NCI-H2107 treated with DMSO at 0.1 percent for 48 hours (cell line): ENCODE measurements around the gene SNTG2.
"Not testable (repeated sequence)": the region's sequence is repeated elsewhere in the genome, so short reads cannot be mapped to it uniquely, and the experiment has no call there.

Experiments
- DNase-seq: peaks from one replicate; lab custom pipeline; 2025; ENCODE audit not compliant: unreplicated experiment; lab: John Stamatoyannopoulos, UW

Gene SNTG2

GRCh38 chr2:950080-950966 is at the start of gene SNTG2:
Gene SNTG2, plus strand, starts transcription at chr2:950849. Its CDS starts 148 bp downstream, at chr2:950997.
- no peak for DNase-seq

DNA sequence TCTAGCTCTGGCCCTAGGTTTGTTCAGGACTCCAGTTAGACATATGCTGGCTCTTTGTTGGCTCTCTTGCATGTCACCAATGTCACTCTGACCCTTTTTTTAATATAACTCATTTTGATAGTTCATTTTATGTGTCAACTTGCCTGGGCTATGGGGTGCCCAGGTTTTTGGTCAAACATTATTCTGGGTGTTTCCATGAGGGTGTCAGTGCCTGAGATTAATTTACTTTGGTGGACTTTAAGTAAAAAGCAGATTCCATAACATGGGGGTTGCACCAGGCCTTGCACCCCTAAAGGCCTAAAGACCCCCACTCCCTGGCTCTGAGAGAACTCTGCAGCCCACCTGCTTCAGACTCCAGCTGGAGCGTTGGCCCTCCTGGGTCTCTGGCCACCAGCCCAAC is 48.1 kb upstream of the SNTG2 start:
- no peak for DNase-seq

- DNase-seq: peak; percentile 59
Observed at GRCh38 chr2:903223-903900, 47.3 kb upstream of the SNTG2 start.

- DNase-seq: peak; percentile 23
Observed at GRCh38 chr2:904246-905024, 46.2 kb upstream of the SNTG2 start.

DNA sequence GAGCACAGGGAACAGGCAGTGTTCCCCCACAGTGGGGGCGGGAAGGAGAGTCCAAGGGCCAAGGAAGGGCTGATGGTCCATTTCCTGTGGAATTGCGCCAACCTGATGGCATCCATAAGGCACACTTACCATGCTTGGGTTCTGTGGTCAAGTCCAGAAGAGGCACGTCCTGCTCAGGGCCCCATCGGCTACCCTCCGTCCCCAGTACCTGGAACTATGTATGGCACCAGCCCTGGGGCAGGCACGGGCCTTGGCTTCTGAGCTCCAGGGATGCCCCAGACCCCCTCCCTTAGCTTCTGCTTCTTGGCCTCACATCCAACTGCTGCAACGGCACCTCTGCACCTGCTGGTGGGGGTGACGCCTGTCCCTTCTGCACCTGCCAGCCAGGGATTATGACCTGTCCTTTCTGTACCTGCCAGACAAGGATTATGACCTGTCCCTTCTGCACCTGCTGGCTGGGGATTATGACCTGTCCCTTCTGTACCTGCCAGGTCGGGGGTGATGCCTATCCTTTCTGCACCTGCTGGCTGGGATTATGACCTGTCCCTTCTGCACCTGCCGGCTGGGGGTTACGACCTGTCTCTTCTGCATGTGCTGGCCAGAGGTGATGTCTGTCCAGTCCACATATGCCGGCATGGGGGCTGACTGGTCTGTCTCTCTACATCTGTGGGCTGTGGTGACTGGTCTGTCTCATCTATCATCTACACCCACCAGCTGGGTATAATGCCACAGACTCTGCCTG is 45.4 kb upstream of the SNTG2 start:
- peak; percentile 41 for DNase-seq

GRCh38 chr2:905833-906140 is 44.9 kb upstream of the SNTG2 start:
- peak; percentile 58 for DNase-seq

GRCh38 chr2:907706-908105 is 42.9 kb upstream of the SNTG2 start:
- DNase-seq: no peak

GRCh38 chr2:908568-908967 is 42.1 kb upstream of the SNTG2 start:
- no peak for DNase-seq

DNA sequence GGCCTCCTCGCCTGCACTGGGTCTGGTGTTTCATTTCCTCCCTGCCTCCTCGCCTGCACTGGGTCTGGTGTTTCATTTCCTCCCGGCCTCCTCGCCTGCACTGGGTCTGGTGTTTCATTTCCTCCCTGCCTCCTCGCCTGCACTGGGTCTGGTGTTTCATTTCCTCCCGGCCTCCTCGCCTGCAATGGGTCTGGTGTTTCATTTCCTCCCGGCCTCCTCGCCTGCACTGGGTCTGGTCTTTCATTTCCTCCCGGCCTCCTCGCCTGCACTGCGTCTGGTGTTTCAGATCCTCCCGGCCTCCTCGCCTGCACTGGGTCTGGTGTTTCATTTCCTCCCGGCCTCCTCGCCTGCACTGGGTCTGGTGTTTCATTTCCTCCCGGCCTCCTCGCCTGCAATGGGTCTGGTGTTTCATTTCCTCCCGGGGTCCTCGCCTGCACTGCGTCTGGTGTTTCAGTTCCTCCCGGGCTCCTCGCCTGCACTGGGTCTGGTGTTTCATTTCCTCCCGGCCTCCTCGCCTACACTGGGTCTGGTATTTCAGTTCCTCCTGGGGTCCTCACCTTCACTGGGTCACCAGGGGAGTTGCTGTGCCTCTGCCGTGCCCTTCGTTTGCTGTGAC is 40.8 kb upstream of the SNTG2 start:
- DNase-seq: not testable (repeated sequence)

- no peak for DNase-seq
Observed at GRCh38 chr2:910698-911097, 40.0 kb upstream of the SNTG2 start.

- no peak for DNase-seq
Observed at GRCh38 chr2:915979-916378, 34.7 kb upstream of the SNTG2 start.

DNA sequence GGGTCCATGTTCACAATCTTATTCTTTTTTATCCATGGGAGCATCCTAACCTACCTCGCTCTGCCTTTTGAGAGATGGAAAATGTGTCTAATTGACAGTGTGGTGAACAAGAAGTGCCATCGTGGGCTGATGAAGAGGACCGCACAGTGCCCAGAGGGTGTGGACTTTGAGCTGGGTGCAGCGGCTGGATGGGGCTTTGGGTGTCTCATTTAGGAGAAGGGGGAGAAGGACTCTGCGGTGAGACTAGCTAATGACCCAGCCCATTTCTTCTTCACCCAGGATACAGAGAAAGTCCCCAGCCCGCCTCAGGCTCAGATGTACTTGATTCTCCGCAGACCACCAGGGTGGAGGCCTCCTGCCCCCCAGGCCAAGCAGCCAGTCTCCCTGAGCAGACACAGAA is 33.7 kb upstream of the SNTG2 start:
- DNase-seq: no peak

GRCh38 chr2:919672-920071 is 31.0 kb upstream of the SNTG2 start:
- DNase-seq: no peak

DNA sequence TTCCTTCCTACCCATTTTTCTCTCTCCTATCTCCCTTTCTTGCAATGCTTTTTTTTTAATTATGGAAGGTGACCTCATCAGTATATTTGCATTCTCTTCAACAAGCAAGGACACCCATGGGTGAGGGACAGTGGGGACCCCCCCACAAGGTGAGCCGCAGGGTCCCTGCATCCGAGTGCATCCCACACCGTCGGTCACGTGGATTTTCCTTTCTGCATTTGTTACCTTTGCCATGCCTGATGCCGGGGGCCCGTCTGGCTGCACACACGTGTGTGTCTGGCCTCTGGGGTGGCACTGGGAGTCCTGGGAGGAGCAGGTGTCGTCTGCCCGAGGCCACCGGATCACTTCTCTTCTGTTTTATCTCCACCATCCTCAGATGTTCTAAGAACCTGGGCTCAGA is 30.1 kb upstream of the SNTG2 start:
- DNase-seq: no peak

DNA sequence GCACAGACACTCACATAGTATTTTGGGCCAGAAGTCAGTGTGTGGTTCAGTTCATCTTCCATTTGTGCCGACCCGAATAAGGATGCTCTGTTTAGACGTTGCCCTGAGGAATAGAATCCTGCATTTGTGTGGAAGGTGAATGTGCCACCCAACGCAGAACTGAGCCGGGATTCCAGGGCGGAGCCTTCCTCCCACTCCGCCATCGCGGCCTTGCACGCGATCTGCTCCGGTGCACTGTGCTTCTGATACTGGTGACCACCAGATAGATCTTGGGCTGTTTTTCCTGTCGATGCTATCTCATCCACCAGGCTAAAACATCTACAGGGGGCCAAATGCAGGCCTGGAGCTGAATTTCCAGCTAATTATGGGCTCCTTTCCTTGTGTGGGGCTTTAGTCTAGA is 29.6 kb upstream of the SNTG2 start:
- DNase-seq: no peak

GRCh38 chr2:922185-922584 is 28.5 kb upstream of the SNTG2 start:
- no peak for DNase-seq

DNA sequence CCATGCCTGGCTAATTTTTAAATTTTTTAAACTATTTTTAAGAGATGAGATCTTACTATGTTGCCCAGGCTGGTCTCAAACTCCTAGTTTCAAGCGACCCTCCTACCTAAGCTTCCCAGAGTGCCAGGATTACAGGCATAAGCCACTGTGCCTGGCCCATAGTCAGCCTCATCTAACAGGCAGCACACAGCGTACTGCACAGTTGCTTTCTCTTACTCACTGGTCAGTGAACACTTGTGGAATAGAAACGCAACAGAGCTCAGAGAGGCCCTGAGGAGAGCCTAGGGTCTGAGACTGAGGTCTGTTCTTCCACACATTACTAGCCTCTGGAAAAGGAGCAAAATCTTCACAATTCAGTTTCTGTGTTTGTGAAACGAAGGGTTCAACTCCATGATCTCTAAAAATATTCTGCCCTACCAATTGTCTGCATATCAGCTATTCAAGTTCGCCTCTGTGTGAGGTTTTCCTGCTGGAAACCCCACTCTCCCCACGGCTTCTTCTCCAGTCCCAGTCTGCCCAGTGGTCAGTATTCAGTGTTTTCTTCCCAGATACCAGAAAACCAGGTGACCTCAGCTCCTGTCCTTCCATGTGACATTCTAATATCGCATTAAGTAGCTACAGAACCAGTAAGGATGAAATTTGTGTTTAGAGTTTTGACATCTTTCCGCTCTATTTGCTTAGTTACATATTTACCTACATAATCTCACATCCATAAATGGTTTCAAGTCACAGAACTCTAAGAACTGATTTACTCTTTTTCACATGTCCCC is 26.6 kb upstream of the SNTG2 start:
- DNase-seq: no peak

GRCh38 chr2:924701-925100 is 25.9 kb upstream of the SNTG2 start:
- no peak for DNase-seq

DNA sequence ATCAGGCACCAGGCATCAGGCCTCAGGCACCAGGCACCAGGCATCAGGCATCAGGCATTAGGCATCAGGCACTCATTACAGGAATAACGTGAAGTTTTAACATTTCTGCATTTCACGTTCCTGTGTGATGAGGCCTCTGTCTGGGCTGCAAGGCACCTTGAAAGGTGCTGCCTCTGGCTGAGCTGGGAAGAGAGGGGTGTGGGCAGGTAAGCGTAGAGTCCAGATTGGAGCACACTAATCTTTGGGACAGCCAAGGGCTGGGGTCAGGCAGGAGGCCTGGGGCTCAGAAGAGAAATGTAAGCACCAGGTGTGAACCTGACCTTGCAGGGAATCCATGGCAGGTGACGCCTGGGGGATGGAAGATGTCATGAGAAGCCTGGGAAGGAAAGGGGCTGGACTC is 25.3 kb upstream of the SNTG2 start:
- DNase-seq: no peak

DNA sequence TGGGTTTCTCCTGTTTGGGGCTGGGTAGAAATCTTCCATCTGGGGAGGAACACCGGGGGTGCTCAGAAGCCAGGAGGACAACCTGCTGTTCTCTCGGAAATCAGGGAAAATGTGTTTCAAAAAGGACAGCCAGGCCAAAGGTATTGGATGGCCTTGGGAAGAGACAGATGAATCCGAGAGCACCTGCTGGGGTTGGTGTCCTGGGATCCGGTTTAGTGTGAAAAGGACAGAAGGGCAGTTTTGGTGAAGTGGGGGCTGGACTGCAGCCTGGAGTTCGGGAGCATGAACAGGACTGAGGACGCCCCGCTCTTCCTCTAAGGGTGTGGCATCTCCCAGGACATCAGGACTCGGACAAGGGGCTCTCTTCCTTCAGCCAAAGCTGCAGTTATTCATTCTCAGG is 24.9 kb upstream of the SNTG2 start:
- DNase-seq: no peak
